GM18867 (cell line): ENCODE data around the gene LRRTM3.

Source experiments
- ATAC-seq: cut with Tn5 transposase; IDR thresholded peaks from one replicate; pipeline ENCODE4 v1.9.1; 2021; ENCODE audit warnings: mild to moderate bottlenecking, moderate library complexity; ENCODE audit not compliant: unreplicated experiment

The LRRTM3 gene

GRCh38 chr10:66925896-66926715 lies at the start of gene LRRTM3:
Gene LRRTM3 (plus strand): TSS chr10:66926036.
- ATAC-seq: peak; percentile 100

- no peak for ATAC-seq
Measured at GRCh38 chr10:66877361-66877760, 48.5 kb upstream of the LRRTM3 start.

DNA sequence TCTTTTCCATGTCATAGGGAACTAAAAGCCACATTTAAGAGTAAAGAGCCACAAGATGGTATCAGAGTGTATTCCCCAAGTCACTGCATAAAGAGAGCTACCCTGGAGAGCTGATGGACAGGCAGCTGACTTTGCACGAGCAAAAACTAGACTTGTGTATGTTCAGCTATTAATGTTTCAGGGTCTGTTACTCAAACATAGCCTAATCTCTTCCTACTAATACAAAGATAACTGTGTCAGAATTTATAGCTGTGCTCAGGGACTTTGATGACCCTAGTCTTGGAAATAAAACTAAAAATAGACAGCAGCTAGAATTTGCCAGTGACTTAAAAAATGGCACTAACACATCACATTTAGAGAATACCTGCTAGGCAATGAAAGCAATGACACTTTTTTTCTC lies 45.5 kb upstream of the LRRTM3 start:
- no peak for ATAC-seq

GRCh38 chr10:66880826-66881225 lies 45.0 kb upstream of the LRRTM3 start:
- no peak for ATAC-seq

GRCh38 chr10:66881814-66882213 lies 44.0 kb upstream of the LRRTM3 start:
- ATAC-seq: no peak

- no peak for ATAC-seq
Measured at GRCh38 chr10:66882271-66882670, 43.6 kb upstream of the LRRTM3 start.

GRCh38 chr10:66886848-66887247 lies 39.0 kb upstream of the LRRTM3 start:
- no peak for ATAC-seq

GRCh38 chr10:66888237-66888636 lies 37.6 kb upstream of the LRRTM3 start:
- ATAC-seq: no peak

GRCh38 chr10:66892871-66893270 lies 33.0 kb upstream of the LRRTM3 start:
- ATAC-seq: no peak

DNA sequence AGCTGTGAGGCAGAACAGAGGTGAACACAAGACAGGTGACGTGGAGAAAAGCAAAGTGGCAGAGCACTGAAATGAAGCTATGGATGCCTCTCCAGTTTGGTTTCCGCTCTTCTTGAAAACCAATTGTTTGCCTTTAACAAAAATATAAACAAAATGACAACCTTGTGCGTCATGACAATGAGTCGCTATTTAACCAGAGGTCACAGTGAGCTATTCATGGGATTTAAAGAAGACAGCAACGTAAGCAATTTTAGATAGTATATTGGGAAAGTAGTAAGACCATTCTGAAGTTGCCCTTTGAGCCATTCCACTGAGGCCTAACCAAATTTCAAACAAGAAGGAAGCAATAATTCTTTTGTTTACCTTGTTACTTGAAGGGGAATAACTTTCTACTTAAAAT lies 15.2 kb upstream of the LRRTM3 start:
- ATAC-seq: no peak

DNA sequence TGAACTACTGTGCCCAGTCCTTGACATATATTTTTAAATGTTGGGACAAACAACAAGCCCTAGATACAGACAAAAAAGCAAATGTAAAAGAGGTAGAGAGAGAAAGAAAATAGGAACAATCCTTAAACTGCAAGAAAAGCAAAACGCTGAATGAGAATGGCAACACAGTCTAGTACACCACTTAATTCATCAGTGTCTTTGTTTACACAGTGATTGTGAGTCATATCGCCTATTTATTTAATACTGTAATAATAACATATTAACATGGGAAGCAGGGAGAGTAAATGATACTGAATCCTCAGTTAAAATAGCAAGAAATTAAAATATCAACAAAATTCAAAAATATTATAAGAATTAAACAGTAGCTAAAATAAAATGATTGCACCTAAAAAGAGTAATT lies 9.8 kb upstream of the LRRTM3 start:
- no peak for ATAC-seq

- ATAC-seq: no peak
Measured at GRCh38 chr10:66917104-66917503, 8.7 kb upstream of the LRRTM3 start.

DNA sequence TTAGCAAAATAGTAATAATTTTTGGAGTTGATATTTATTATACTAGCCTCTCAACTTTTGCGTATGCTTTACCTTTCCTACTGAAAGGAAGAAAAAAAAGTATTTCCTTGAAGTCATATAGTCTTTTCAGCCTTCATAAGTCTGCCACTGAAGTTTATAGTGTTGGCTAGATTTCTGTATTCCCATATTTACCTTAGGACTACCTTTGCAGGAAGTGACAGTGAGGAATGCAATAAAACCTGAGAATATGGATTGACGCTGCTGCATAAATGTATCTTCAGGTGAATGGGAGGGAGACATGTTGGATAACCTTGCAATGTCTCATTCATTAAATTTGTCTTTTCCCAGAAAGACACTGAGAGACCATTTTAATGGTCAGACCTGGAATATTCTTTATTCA lies 6.6 kb upstream of the LRRTM3 start:
- no peak for ATAC-seq

GRCh38 chr10:66924674-66925345 lies 1.0 kb upstream of the LRRTM3 start:
- no peak for ATAC-seq

GRCh38 chr10:66925373-66925772 lies 463 bp upstream of the LRRTM3 start:
- no peak for ATAC-seq

- ATAC-seq: no peak
Measured at GRCh38 chr10:66926841-66927240, 1.0 kb downstream of the LRRTM3 start.

- ATAC-seq: no peak
Measured at GRCh38 chr10:66927251-66927935, 1.6 kb downstream of the LRRTM3 start.

DNA sequence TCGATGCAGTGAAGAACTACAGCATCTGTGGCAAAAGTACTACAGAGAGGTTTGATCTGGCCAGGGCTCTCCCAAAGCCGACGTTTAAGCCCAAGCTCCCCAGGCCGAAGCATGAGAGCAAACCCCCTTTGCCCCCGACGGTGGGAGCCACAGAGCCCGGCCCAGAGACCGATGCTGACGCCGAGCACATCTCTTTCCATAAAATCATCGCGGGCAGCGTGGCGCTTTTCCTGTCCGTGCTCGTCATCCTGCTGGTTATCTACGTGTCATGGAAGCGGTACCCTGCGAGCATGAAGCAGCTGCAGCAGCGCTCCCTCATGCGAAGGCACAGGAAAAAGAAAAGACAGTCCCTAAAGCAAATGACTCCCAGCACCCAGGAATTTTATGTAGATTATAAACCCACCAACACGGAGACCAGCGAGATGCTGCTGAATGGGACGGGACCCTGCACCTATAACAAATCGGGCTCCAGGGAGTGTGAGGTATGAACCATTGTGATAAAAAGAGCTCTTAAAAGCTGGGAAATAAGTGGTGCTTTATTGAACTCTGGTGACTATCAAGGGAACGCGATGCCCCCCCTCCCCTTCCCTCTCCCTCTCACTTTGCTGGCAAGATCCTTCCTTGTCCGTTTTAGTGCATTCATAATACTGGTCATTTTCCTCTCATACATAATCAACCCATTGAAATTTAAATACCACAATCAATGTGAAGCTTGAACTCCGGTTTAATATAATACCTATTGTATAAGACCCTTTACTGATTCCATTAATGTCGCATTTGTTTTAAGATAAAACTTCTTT lies 2.3 kb downstream of the LRRTM3 start:
- ATAC-seq: no peak

GRCh38 chr10:66928776-66929175 lies 2.9 kb downstream of the LRRTM3 start:
- ATAC-seq: no peak

- no peak for ATAC-seq
Measured at GRCh38 chr10:66929375-66929774, 3.5 kb downstream of the LRRTM3 start.

DNA sequence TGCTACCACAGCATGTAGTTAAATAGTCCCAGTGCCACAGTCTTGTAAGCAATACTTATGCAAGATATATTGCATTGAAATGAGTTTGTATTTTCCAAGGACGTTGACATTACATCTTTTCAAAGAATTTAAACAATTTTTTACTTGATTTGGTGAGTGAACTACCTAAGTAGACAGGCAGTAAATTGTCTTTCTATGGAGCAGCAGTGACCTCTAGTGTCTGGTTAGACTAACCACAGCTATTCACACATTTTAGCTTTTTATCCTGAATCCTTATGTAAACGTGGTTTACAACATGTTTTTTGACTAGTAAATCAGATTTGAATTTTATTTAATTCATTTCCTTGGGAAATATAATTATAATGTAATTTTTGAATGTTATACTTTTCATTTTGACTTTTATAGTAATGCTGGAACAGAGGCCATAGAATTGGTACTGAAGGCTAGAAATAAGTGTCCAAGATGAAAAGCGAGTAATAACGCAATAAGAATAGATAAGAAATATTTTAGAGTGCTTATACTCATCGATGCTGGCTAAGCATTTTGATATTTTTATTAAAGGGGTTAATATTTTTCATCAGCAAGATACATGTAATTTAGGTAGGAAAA lies 5.6 kb downstream of the LRRTM3 start:
- ATAC-seq: peak; percentile 86
